ENCODE data around the gene IMPDH1.

DNA sequence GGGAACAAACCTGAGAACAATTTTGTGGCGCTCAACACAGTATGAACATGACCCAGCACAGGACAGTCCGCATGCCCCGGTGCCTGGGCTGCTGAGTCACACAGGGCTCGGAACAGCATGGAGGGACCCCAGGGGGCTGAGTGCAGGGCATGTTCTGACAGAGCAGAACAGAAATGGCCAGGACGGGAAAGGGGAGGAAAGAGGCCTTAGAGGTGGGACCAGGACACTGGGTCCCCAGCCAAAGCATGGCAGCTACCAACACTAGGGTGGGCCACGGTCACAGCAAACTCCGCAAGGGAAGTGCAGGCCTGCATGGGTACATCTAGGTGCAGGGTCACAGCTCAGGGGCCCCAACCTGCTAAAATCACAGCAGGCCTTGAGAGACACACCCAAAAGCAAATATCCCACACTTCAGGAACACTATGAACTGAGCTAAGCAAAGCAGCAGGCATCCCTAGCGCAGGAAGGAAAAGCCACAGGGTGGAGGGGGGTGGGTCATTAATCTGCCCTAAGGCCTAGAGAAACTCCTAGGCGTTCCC, 5.6 kb downstream of the IMPDH1 start:
- TF ChIP-seq, protein P1, sequence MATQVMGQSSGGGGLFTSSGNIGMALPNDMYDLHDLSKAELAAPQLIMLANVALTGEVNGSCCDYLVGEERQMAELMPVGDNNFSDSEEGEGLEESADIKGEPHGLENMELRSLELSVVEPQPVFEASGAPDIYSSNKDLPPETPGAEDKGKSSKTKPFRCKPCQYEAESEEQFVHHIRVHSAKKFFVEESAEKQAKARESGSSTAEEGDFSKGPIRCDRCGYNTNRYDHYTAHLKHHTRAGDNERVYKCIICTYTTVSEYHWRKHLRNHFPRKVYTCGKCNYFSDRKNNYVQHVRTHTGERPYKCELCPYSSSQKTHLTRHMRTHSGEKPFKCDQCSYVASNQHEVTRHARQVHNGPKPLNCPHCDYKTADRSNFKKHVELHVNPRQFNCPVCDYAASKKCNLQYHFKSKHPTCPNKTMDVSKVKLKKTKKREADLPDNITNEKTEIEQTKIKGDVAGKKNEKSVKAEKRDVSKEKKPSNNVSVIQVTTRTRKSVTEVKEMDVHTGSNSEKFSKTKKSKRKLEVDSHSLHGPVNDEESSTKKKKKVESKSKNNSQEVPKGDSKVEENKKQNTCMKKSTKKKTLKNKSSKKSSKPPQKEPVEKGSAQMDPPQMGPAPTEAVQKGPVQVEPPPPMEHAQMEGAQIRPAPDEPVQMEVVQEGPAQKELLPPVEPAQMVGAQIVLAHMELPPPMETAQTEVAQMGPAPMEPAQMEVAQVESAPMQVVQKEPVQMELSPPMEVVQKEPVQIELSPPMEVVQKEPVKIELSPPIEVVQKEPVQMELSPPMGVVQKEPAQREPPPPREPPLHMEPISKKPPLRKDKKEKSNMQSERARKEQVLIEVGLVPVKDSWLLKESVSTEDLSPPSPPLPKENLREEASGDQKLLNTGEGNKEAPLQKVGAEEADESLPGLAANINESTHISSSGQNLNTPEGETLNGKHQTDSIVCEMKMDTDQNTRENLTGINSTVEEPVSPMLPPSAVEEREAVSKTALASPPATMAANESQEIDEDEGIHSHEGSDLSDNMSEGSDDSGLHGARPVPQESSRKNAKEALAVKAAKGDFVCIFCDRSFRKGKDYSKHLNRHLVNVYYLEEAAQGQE (IDR thresholded peaks at IDR 0.05; ENCODE audit: borderline replicate concordance) = no peak
- TF ChIP-seq MXI1 (conservative IDR thresholded peaks at IDR 0.05; ENCODE audit: poor library complexity, severe bottlenecking) = no peak
- no peak for TF ChIP-seq CTCF (IDR thresholded peaks at IDR 0.05; ENCODE audit: poor library complexity, severe bottlenecking)
- TF ChIP-seq POLR2AphosphoS5 (IDR thresholded peaks at IDR 0.05) = no peak
- TF ChIP-seq EZH2 (IDR thresholded peaks at IDR 0.05; ENCODE audit: borderline replicate concordance, insufficient read depth, low read length, poor library complexity, severe bottlenecking) = no peak
